Ishikawa (cell line): ENCODE measurements around the gene TBC1D22A.

Source experiments
- CEBPB ChIP-seq: IDR thresholded peaks from 2 replicates; pipeline ENCODE4 v1.6.1; 2012
- CREB1 ChIP-seq: IDR thresholded peaks from 2 replicates; pipeline ENCODE4 v1.6.1; 2012; ENCODE audit warnings: low read depth
- EGR1 ChIP-seq: IDR thresholded peaks from 2 replicates; pipeline ENCODE4 v1.6.1; 2012
- EP300 ChIP-seq: IDR thresholded peaks from 2 replicates; pipeline ENCODE4 v1.6.1; 2012; ENCODE audit warnings: borderline replicate concordance
- MAX ChIP-seq: IDR thresholded peaks from 2 replicates; pipeline ENCODE4 v1.6.1; 2012
- RAD21 ChIP-seq: IDR thresholded peaks from 2 replicates; pipeline ENCODE4 v1.6.1; 2012; ENCODE audit warnings: low read depth
- REST ChIP-seq: IDR thresholded peaks from 2 replicates; pipeline ENCODE4 v1.6.1; 2012; ENCODE audit warnings: low read depth, mild to moderate bottlenecking
- TCF12 ChIP-seq: IDR thresholded peaks from 2 replicates; pipeline ENCODE4 v1.6.1; 2012; ENCODE audit warnings: low read depth
- TEAD4 ChIP-seq: IDR thresholded peaks from 2 replicates; pipeline ENCODE4 v1.6.1; 2012
- USF1 ChIP-seq: IDR thresholded peaks from 2 replicates; pipeline ENCODE4 v1.6.1; 2012
- YY1 ChIP-seq: IDR thresholded peaks from 2 replicates; pipeline ENCODE4 v1.6.1; 2012; ENCODE audit warnings: low read depth
- ZBTB7A ChIP-seq: IDR thresholded peaks from 2 replicates; pipeline ENCODE4 v1.6.1; 2012; ENCODE audit warnings: low read depth

- TF ChIP-seq REST (no peak), TEAD4 (no peak), TCF12 (no peak), CEBPB (no peak), RAD21 (no peak), USF1 (no peak), YY1 (no peak), ZBTB7A (no peak), EGR1 (no peak), CREB1 (no peak), MAX (no peak), EP300 (no peak)
Observed at GRCh38 chr22:47071807-47072641, 309.6 kb downstream of the TBC1D22A start.
